Activated T-helper 17 cell treated with anti-CD3 and anti-CD28 coated beads, Interleukin-2, amount 50 U/mL, for 72 hours (primary cell): ENCODE measurements around the gene CASZ1. TPM values are rescaled to one million over a fixed set of nuclear protein-coding genes. Genes with fewer than 3 reads are reported as not detected.

Experiments
- ATAC-seq: fragments of 150-1000 bp; cut with Tn5 transposase; replicated peaks from 2 replicates; pipeline ENCODE4 v1.10.0; 2021; ENCODE audit warnings: mild to moderate bottlenecking, moderate library complexity
- H3K27ac Mint-ChIP-seq: one replicate; pipeline ENCODE4 v1.8.0; 2022; ENCODE audit warnings: mixed read lengths
- H3K27me3 Mint-ChIP-seq: one replicate; pipeline ENCODE4 v1.8.0; 2022; ENCODE audit warnings: mixed read lengths
- H3K36me3 Mint-ChIP-seq: one replicate; pipeline ENCODE4 v1.8.0; 2022; ENCODE audit warnings: low read depth, mild to moderate bottlenecking, mixed read lengths
- H3K4me1 Mint-ChIP-seq: one replicate; pipeline ENCODE4 v1.8.0; 2022; ENCODE audit warnings: mixed read lengths
- H3K4me3 Mint-ChIP-seq: one replicate; pipeline ENCODE4 v1.8.0; 2022; ENCODE audit warnings: mild to moderate bottlenecking, mixed read lengths
- H3K9me3 Mint-ChIP-seq: one replicate; pipeline ENCODE4 v1.8.0; 2022; ENCODE audit warnings: mixed read lengths
- total RNA-seq, 2 donors: library from RNA; stranded (reverse); gene quantifications; one replicate each; pipeline ENCODE4 v1.2.3, GENCODE V29; 2022

The CASZ1 gene
- total RNA-seq, 2 donors from 2014 or later = 2.6 to 4.3 TPM

GRCh38 chr1:10728595-10729410 lies 67.6 kb downstream of the CASZ1 start:
- Mint-ChIP-seq H3K4me1 (no peaks in the 10 kb centered on the region), H3K27ac (no peak overlapping the region), H3K9me3 (no peaks in the 10 kb centered on the region), H3K4me3 (no peak overlapping the region), H3K27me3 (no peaks in the 10 kb centered on the region), H3K36me3 (no peaks in the 10 kb centered on the region)
- ATAC-seq = no peak

GRCh38 chr1:10727751-10728232 lies 68.7 kb downstream of the CASZ1 start:
- no peak for ATAC-seq

GRCh38 chr1:10726355-10726754 lies 70.1 kb downstream of the CASZ1 start:
- no peaks in the 10 kb centered on the region for H3K4me1 Mint-ChIP-seq
- no peaks in the 10 kb centered on the region for H3K27me3 Mint-ChIP-seq
- H3K36me3 Mint-ChIP-seq = no peaks in the 10 kb centered on the region
- no peak for ATAC-seq
- H3K4me3 Mint-ChIP-seq = no peak overlapping the region
- no peak overlapping the region for H3K27ac Mint-ChIP-seq
- no peaks in the 10 kb centered on the region for H3K9me3 Mint-ChIP-seq

More at GRCh38 chr1:10727751-10728232, 68.7 kb downstream of the CASZ1 start:
- Mint-ChIP-seq H3K36me3 (no peaks in the 10 kb centered on the region), H3K9me3 (no peaks in the 10 kb centered on the region), H3K27me3 (no peaks in the 10 kb centered on the region), H3K27ac (no peak overlapping the region), H3K4me1 (no peaks in the 10 kb centered on the region), H3K4me3 (no peak overlapping the region)

- no peak for ATAC-seq
- H3K4me1 Mint-ChIP-seq = no peaks in the 10 kb centered on the region
- H3K27ac Mint-ChIP-seq = no peak overlapping the region
- no peak overlapping the region for H3K4me3 Mint-ChIP-seq
- H3K27me3 Mint-ChIP-seq = no peaks in the 10 kb centered on the region
- H3K9me3 Mint-ChIP-seq = no peaks in the 10 kb centered on the region
- H3K36me3 Mint-ChIP-seq = no peaks in the 10 kb centered on the region
Observed at GRCh38 chr1:10724948-10725847, 71.2 kb downstream of the CASZ1 start.

GRCh38 chr1:10724511-10724910 lies 71.9 kb downstream of the CASZ1 start:
- Mint-ChIP-seq H3K4me3 (no peak overlapping the region), H3K9me3 (no peaks in the 10 kb centered on the region), H3K27ac (no peak overlapping the region), H3K27me3 (no peaks in the 10 kb centered on the region), H3K36me3 (no peaks in the 10 kb centered on the region), H3K4me1 (no peaks in the 10 kb centered on the region)
- no peak for ATAC-seq

- no peak overlapping the region for H3K4me3 Mint-ChIP-seq
- H3K9me3 Mint-ChIP-seq = no peaks in the 10 kb centered on the region
- no peaks in the 10 kb centered on the region for H3K27me3 Mint-ChIP-seq
- H3K4me1 Mint-ChIP-seq = no peaks in the 10 kb centered on the region
- no peak overlapping the region for H3K27ac Mint-ChIP-seq
- no peaks in the 10 kb centered on the region for H3K36me3 Mint-ChIP-seq
- no peak for ATAC-seq
Observed at GRCh38 chr1:10724052-10724494, 72.4 kb downstream of the CASZ1 start.

- no peaks in the 10 kb centered on the region for H3K4me1 Mint-ChIP-seq
- no peaks in the 10 kb centered on the region for H3K9me3 Mint-ChIP-seq
- no peak for ATAC-seq
- no peak overlapping the region for H3K27ac Mint-ChIP-seq
- H3K27me3 Mint-ChIP-seq = no peaks in the 10 kb centered on the region
- H3K4me3 Mint-ChIP-seq = no peak overlapping the region
- H3K36me3 Mint-ChIP-seq = no peaks in the 10 kb centered on the region
Observed at GRCh38 chr1:10723317-10723716, 73.1 kb downstream of the CASZ1 start.

- Mint-ChIP-seq H3K36me3 (no peaks in the 10 kb centered on the region), H3K27ac (no peak overlapping the region), H3K4me1 (no peaks in the 10 kb centered on the region), H3K27me3 (no peaks in the 10 kb centered on the region), H3K9me3 (no peaks in the 10 kb centered on the region), H3K4me3 (no peak overlapping the region)
- no peak for ATAC-seq
Observed at GRCh38 chr1:10722803-10723202, 73.6 kb downstream of the CASZ1 start.

GRCh38 chr1:10721381-10722321 lies 74.8 kb downstream of the CASZ1 start:
- no peaks in the 10 kb centered on the region for H3K9me3 Mint-ChIP-seq
- H3K36me3 Mint-ChIP-seq = no peaks in the 10 kb centered on the region
- H3K4me1 Mint-ChIP-seq = no peaks in the 10 kb centered on the region
- H3K27ac Mint-ChIP-seq = no peak overlapping the region
- H3K27me3 Mint-ChIP-seq = no peaks in the 10 kb centered on the region
- no peak for ATAC-seq
- H3K4me3 Mint-ChIP-seq = no peak overlapping the region

GRCh38 chr1:10720635-10721034 lies 75.8 kb downstream of the CASZ1 start:
- Mint-ChIP-seq H3K27me3 (peaks cover 5% of the 10 kb centered on the region), H3K4me1 (no peaks in the 10 kb centered on the region), H3K27ac (no peak overlapping the region), H3K9me3 (no peaks in the 10 kb centered on the region), H3K36me3 (no peaks in the 10 kb centered on the region), H3K4me3 (no peak overlapping the region)
- no peak for ATAC-seq

GRCh38 chr1:10718083-10718415 lies 78.4 kb downstream of the CASZ1 start:
- no peak overlapping the region for H3K27ac Mint-ChIP-seq

GRCh38 chr1:10717296-10718082 lies 79.0 kb downstream of the CASZ1 start:
- Mint-ChIP-seq H3K4me3 (no peak overlapping the region), H3K36me3 (no peaks in the 10 kb centered on the region), H3K4me1 (no peaks in the 10 kb centered on the region), H3K27ac (no peak overlapping the region), H3K9me3 (no peaks in the 10 kb centered on the region), H3K27me3 (peaks cover 8% of the 10 kb centered on the region)
- ATAC-seq = no peak

More at GRCh38 chr1:10718083-10718415, 78.4 kb downstream of the CASZ1 start:
- Mint-ChIP-seq H3K4me1 (no peaks in the 10 kb centered on the region), H3K4me3 (no peak overlapping the region), H3K9me3 (no peaks in the 10 kb centered on the region), H3K27me3 (peaks cover 8% of the 10 kb centered on the region), H3K36me3 (no peaks in the 10 kb centered on the region)
- ATAC-seq = no peak

- no peak for ATAC-seq
- Mint-ChIP-seq H3K9me3 (no peaks in the 10 kb centered on the region), H3K27me3 (peaks cover 8% of the 10 kb centered on the region), H3K36me3 (no peaks in the 10 kb centered on the region), H3K27ac (no peak overlapping the region), H3K4me3 (no peak overlapping the region), H3K4me1 (no peaks in the 10 kb centered on the region)
Observed at GRCh38 chr1:10716840-10717239, 79.6 kb downstream of the CASZ1 start.
